ENCODE measurements around the gene CD69. TPM values are rescaled to one million over a fixed set of nuclear protein-coding genes. Genes with fewer than 3 reads are reported as not detected.
"Not testable (repeated sequence)": the region's sequence is repeated elsewhere in the genome, so short reads cannot be mapped to it uniquely, and the experiment has no call there.

Gene CD69
- total RNA-seq, 1 experiment from 2014 or later, result not detected

- DNase-seq (ENCODE audit: extremely low read depth, low read depth), result no peak
Measured at GRCh38 chr12:9751204-9752144, 9.2 kb downstream of the CD69 start.

GRCh38 chr12:9750276-9751203, 10.2 kb downstream of the CD69 start:
- DNase-seq (ENCODE audit: extremely low read depth, low read depth), result peak; percentile 43

GRCh38 chr12:9749640-9750039, 11.1 kb downstream of the CD69 start:
- DNase-seq (ENCODE audit: extremely low read depth, low read depth), result no peak

- no peak for DNase-seq (ENCODE audit: extremely low read depth, low read depth)
Measured at GRCh38 chr12:9745199-9745598, 15.5 kb downstream of the CD69 start.

GRCh38 chr12:9742661-9743060, 18.0 kb downstream of the CD69 start:
- no peak for DNase-seq (ENCODE audit: extremely low read depth, low read depth)

- DNase-seq (ENCODE audit: extremely low read depth, low read depth), result no peak
Measured at GRCh38 chr12:9741726-9742125, 19.0 kb downstream of the CD69 start.

- no peak for DNase-seq (ENCODE audit: extremely low read depth, low read depth)
Measured at GRCh38 chr12:9740106-9740750, 20.5 kb downstream of the CD69 start.

- not testable (repeated sequence) for DNase-seq (ENCODE audit: extremely low read depth, low read depth)
Measured at GRCh38 chr12:9739404-9740105, 21.1 kb downstream of the CD69 start.

GRCh38 chr12:9738905-9739304, 21.8 kb downstream of the CD69 start:
- DNase-seq (ENCODE audit: extremely low read depth, low read depth), result not testable (repeated sequence)

GRCh38 chr12:9736936-9737705, 23.6 kb downstream of the CD69 start:
- no peak for DNase-seq (ENCODE audit: extremely low read depth, low read depth)

GRCh38 chr12:9735601-9736000, 25.1 kb downstream of the CD69 start:
- DNase-seq (ENCODE audit: extremely low read depth, low read depth), result no peak

GRCh38 chr12:9732921-9733461, 27.7 kb downstream of the CD69 start, which contains the start of gene CLECL1:
TSS of gene CLECL1 (minus strand) at chr12:9733097.
- no peak for DNase-seq (ENCODE audit: extremely low read depth, low read depth)

GRCh38 chr12:9731797-9732196, 28.9 kb downstream of the CD69 start:
- DNase-seq (ENCODE audit: extremely low read depth, low read depth), result no peak

GRCh38 chr12:9731393-9731792, 29.3 kb downstream of the CD69 start:
- no peak for DNase-seq (ENCODE audit: extremely low read depth, low read depth)

- DNase-seq (ENCODE audit: extremely low read depth, low read depth), result no peak
Measured at GRCh38 chr12:9730591-9730990, 30.1 kb downstream of the CD69 start.

GRCh38 chr12:9730011-9730410, 30.7 kb downstream of the CD69 start:
- no peak for DNase-seq (ENCODE audit: extremely low read depth, low read depth)

GRCh38 chr12:9729082-9729481, 31.6 kb downstream of the CD69 start:
- DNase-seq (ENCODE audit: extremely low read depth, low read depth), result no peak

- DNase-seq (ENCODE audit: extremely low read depth, low read depth), result no peak
Measured at GRCh38 chr12:9727813-9728212, 32.9 kb downstream of the CD69 start.

GRCh38 chr12:9725213-9725870, 35.4 kb downstream of the CD69 start:
- no peak for DNase-seq (ENCODE audit: extremely low read depth, low read depth)
